Endothelial cell (in vitro differentiated cells): ENCODE results near the gene TREML4. TPM values are rescaled to one million over a fixed set of nuclear protein-coding genes. Genes with fewer than 3 reads are reported as not detected.

Experiments
- DNase-seq: peaks from one replicate; pipeline ENCODE4 v3.0.0; 2021; ENCODE audit warnings: low spot score
- H3K27ac Mint-ChIP-seq: one replicate; pipeline ENCODE4 v1.8.0; 2021; ENCODE audit warnings: mixed read lengths, inconsistent platforms; ENCODE audit not compliant: unreplicated experiment
- H3K27me3 Mint-ChIP-seq: one replicate; pipeline ENCODE4 v1.8.0; 2021; ENCODE audit warnings: mild to moderate bottlenecking, moderate library complexity, mixed read lengths, inconsistent platforms; ENCODE audit not compliant: unreplicated experiment
- H3K36me3 Mint-ChIP-seq: one replicate; pipeline ENCODE4 v1.8.0; 2021; ENCODE audit warnings: mild to moderate bottlenecking, low read depth, mixed read lengths, inconsistent platforms; ENCODE audit not compliant: unreplicated experiment
- H3K4me1 Mint-ChIP-seq: one replicate; pipeline ENCODE4 v1.8.0; 2021; ENCODE audit warnings: mild to moderate bottlenecking, mixed read lengths, inconsistent platforms; ENCODE audit not compliant: unreplicated experiment
- H3K4me3 Mint-ChIP-seq: one replicate; pipeline ENCODE4 v1.8.0; 2021; ENCODE audit warnings: mild to moderate bottlenecking, mixed read lengths, inconsistent platforms; ENCODE audit not compliant: unreplicated experiment
- H3K9me3 Mint-ChIP-seq: one replicate; pipeline ENCODE4 v1.8.0; 2021; ENCODE audit warnings: mixed read lengths, inconsistent platforms; ENCODE audit not compliant: unreplicated experiment
- CTCF ChIP-seq: fragments of 200-600 bp; sonication (generic); IDR thresholded peaks from one replicate; pipeline ENCODE4 v1.5.0; 2021; ENCODE audit warnings: antibody characterized with exemption; ENCODE audit not compliant: unreplicated experiment
- total RNA-seq: library from RNA; stranded (reverse); fragmentation: NEBNext Ultra II Directional; extraction: Animal tissue kit (Norgen Biotek cat#: 25700); gene quantifications from one replicate; pipeline ENCODE4 v1.2.1, GENCODE V29; 2021; ENCODE audit not compliant: unreplicated experiment

Gene TREML4
- total RNA-seq, 1 donor from 2014 or later = 0.15 TPM

GRCh38 chr6:41204156-41204555, 24.0 kb upstream of the TREML4 start:
- Mint-ChIP-seq H3K27me3 (no peaks in the 10 kb centered on the region), H3K4me3 (no peak overlapping the region), H3K36me3 (no peaks in the 10 kb centered on the region), H3K27ac (no peak overlapping the region), H3K9me3 (no peaks in the 10 kb centered on the region), H3K4me1 (peaks cover 24% of the 10 kb centered on the region)
- DNase-seq = no peak
- TF ChIP-seq CTCF = no peak

- Mint-ChIP-seq H3K27ac (no peak overlapping the region), H3K9me3 (no peaks in the 10 kb centered on the region), H3K4me3 (no peak overlapping the region), H3K36me3 (no peaks in the 10 kb centered on the region), H3K4me1 (peaks cover 3% of the 10 kb centered on the region), H3K27me3 (no peaks in the 10 kb centered on the region)
- TF ChIP-seq CTCF = no peak
- DNase-seq = no peak
Observed at GRCh38 chr6:41208439-41209106, 19.6 kb upstream of the TREML4 start.

- Mint-ChIP-seq H3K27ac (no peak overlapping the region), H3K4me1 (peaks cover 3% of the 10 kb centered on the region)
- TF ChIP-seq CTCF = no peak
Observed at GRCh38 chr6:41209547-41210320, 18.4 kb upstream of the TREML4 start.

GRCh38 chr6:41214559-41215238, 13.4 kb upstream of the TREML4 start:
- Mint-ChIP-seq H3K4me3 (no peak overlapping the region), H3K36me3 (peaks cover 16% of the 10 kb centered on the region), H3K27me3 (no peaks in the 10 kb centered on the region), H3K4me1 (peaks cover under 1% of the 10 kb centered on the region), H3K27ac (no peak overlapping the region), H3K9me3 (peaks cover 14% of the 10 kb centered on the region)
- DNase-seq = no peak
- TF ChIP-seq CTCF = no peak

More at GRCh38 chr6:41209547-41210320, 18.4 kb upstream of the TREML4 start:
- H3K36me3 Mint-ChIP-seq = peaks cover 2% of the 10 kb centered on the region
- no peak for DNase-seq
- no peaks in the 10 kb centered on the region for H3K27me3 Mint-ChIP-seq
- H3K9me3 Mint-ChIP-seq = peaks cover 7% of the 10 kb centered on the region
- no peak overlapping the region for H3K4me3 Mint-ChIP-seq
